ENCODE measurements around the gene METTL27.
"Not testable (repeated sequence)": the region's sequence is repeated elsewhere in the genome, so short reads cannot be mapped to it uniquely, and the experiment has no call there.

The METTL27 gene, protein sequence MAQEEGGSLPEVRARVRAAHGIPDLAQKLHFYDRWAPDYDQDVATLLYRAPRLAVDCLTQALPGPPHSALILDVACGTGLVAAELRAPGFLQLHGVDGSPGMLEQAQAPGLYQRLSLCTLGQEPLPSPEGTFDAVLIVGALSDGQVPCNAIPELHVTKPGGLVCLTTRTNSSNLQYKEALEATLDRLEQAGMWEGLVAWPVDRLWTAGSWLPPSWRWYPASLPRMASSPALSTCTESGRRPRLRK

DNA sequence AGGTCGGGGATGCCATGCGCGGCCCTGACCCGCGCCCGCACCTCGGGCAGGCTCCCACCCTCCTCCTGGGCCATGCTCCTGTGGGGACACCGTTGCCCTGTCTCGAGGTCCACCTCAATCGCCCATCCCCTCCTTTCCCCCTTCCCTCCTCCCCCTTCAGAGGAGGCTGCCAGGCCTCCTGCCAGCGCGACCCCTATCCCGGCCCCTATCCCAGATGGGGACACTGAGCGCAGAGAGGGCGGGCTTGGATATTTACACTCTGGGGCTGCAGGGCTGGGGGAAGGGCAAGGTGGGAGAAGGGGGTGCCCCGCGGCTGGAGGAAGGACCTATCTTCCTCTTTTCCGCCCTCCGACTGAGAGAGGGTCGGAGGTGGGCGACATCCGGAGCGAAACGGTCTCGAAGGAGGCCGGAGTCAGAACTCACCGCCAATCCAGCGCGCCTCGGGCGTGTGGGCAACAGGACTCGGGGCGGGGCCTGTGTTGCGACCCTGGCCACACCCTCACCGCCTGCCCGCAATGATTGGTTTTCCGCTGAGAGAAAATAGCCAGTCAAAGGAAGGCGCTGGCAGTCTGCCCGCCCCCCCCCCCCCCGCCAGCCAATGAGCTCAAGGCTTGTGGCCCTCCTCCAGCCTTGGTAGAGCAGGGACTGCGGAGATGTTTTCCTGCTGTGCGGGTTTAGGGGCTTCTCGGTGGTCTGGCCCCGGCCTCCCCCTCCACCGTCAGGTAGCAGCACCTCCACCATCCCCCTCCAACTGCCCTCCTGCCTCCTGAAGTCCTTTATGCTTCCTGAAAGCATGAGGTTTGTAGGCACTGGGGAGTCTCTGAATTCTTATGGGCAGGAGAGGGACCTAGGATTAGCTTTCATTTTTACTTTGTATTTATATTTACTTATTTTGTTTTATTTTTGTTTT lies at the start of gene METTL27:
Gene METTL27, minus strand, starts transcription at position 450 of the 910 bp plus-strand sequence. Its CDS starts 376 bp downstream, at position 74.
- DNase-seq: peak; percentile 19 to 80

DNA sequence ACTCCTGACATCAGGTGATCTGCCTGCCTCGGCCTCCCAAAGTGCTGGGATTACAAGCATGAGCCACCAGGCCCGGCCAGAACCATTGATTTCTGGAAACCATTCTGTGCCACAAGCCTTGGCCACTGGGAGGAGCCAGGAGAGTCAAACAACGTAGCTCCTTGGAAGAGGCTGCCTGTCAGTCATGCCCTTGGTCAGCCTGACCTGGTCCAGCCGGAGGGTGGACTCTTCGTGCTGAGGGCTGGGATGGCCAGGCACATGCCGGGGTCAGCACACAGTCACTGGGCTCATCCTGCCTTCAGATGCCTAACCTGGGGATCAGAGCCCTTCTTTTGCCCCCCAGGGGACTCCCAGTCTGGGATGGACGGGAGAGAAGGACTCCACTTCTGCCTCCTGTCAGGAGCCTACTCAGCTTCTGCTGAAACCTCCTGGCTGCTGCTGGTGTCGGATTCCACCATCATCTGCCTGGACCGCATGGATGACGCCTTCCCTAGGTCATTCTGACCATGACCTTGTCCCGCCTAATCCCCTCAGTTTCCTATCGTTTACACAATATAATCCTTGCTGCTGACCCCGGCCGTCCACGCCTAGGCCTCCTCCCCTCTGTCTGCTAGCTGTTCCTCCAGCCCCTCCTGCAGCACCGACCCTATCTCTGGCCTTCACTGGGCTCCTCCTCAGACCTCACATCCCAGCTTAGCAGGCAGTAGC lies 49.0 kb upstream of the METTL27 start:
- no peak for DNase-seq

DNA sequence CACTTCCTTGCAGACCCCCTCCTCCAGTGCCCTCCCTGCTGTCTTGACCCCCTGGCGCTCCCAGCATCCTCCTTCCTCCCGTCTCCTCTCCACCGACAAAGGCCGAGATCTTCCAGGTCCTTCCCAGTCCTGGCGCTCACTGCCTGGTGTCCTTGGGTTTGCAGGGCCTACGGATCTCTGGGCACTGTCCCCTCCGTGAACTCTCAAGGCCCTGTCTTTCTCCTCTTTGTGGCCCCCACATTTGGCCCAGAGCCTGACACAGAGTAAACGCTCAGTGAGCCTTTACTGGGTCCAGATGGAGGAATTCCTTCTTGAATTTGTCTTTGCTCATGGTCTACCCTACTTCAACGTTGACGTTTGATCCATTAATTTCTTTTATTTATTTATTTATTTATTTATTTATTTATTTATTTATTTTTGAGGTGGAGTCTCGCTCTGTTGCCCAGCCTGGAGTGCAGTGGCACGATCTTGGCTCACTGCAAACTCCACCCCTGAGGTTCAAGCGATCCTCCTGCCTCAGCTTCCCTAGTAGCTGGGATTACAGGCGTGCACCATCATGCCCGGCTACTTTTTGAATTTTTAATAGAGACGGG lies 48.3 kb upstream of the METTL27 start:
- no peak for DNase-seq

DNA sequence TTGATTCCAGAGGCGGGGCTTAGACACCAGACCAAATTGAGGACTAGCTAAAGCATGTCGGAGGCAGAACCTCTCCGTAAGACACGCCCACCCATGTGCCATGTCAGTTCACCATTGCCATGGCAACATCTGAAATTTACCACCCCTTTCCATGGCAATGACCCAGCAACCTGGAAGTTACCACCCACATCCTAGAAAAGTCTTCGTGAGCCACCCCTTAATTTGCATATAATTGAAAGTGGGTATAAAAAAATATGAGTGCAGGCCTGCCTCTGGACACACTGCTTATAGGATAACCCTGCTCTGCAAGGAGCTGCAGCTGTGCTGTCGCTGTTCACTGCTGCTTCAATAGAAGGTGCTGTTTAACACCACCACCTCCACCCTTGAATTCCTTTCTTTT lies 46.6 kb upstream of the METTL27 start:
- no peak for DNase-seq

DNA sequence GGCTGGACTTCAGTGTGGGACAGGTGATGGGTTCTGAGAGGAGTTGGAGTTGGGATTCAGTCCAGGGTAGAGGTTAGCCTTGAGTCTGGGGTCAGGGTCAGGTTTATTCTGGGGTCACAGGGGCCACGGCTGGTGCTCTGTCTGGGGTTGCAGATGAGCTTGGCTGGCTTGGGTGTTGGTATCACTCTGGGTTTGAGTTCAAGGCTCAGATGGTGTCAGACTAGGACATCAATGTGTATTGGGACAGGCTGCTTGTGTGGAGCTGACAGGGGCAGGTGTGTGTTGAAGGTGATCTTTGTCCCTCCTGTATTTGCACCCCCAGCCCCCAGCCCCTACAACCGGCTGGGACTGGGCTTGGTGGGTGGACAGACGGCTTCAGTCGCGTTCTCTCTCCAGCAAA lies 45.4 kb upstream of the METTL27 start:
- no peak for DNase-seq

DNA sequence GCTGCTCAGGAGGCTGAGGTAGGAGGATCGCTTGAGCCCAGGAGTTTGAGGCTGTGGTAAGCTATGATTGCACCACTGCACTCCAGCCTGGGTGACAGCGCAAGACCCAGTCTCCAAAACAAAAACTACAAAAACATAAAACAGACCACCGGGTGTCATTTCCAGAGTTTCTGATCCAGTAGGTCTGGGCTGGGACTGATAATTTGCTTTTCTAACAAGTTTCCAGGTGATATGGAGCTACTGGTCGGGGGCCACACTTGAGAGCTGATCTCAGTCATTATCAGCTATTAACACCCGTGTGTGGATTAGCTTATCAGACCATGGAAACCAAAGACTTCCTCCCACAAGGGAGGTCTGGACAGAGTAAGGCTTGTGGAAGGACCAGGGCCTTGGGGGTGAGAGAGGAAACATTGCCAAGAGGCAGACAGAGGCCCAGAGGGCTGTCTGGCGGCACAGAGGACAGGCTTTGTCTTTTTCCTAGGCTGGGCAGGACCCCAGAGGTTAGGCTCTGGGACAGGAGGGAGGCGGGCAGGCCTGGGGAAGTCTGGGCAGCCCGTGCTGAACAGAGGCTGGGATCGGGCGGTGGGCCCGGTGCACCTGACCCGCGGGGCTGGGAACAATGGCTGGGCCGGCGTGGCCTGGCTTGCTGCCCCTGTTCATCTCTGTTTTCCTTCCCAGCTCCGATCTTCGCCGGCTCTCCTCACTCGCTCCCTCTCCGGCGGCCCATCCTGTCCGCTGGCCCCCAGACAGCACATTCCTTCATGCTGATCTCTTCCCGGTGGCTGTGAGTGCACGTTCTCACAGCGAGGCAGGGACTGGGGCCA lies 43.9 kb upstream of the METTL27 start:
- DNase-seq: no peak

DNA sequence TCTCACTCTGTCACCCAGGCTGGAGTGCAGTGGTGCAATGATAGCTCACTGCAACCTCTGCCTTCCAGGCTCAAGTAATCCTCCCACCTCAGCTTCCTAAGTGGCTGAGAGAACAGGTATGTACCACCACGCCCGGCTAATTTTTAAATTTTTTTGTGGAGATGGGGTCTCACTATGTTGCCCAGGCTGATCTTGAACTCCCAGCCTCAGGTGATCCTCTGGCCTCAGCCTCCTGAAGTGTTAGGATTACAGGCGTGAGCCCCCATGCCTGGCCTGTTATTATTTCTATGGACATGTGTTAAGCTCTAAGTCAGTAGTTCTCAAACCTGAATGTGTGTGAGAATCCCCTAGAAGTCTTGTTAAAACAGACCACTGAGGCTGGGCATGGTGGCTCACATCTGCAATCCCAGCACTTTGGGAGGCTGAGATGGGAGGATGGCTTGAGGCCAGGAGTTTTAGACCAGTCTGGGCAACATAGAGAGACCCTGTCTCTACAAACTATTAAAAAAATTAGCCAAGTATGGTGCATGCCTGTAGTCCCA lies 43.2 kb upstream of the METTL27 start:
- DNase-seq: no peak

DNA sequence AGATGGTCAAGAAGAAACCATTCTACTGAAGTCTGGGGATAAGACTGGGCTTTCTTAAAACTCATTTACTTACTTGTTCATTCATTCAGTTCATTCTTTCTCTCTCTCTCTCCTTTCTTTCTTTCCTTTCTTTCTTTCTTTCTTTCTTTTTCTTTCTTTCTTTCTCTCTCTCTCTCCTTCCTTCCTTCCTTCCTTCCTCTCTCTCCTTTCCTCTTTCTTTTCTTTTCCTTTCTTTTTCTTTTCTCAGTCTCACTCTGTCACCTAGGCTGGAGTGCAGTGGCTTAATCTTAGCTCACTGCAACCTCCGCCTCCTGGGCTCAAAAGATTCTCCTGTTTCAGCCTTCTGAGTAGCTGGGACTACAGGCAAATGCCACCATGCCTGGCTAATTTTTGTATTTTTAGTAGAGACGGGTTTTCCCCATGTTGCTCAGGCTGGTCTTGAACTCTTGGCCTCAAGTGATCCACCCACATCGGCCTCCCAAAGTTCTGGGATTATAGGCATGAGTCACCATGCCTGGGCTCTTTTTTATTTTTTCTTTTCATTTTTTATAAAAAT lies 42.6 kb upstream of the METTL27 start:
- DNase-seq: not testable (repeated sequence)

DNA sequence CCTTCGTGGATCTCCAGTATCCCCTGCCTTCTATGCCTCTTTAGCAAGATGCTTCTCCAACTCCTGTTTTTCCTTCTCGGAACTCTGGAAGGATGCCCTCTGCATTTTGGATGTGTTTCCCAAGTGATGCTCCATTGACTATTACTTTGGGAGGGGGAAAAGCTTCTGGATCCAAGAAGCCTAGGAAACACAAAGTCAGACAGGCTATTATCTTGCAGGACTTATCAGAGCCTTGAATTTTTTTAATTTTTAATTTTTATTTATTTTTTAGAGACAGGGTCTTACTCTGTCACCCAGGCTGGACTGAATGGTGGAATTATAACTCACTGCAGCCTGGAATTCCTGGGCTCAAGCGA lies 39.7 kb upstream of the METTL27 start:
- no peak for DNase-seq

DNA sequence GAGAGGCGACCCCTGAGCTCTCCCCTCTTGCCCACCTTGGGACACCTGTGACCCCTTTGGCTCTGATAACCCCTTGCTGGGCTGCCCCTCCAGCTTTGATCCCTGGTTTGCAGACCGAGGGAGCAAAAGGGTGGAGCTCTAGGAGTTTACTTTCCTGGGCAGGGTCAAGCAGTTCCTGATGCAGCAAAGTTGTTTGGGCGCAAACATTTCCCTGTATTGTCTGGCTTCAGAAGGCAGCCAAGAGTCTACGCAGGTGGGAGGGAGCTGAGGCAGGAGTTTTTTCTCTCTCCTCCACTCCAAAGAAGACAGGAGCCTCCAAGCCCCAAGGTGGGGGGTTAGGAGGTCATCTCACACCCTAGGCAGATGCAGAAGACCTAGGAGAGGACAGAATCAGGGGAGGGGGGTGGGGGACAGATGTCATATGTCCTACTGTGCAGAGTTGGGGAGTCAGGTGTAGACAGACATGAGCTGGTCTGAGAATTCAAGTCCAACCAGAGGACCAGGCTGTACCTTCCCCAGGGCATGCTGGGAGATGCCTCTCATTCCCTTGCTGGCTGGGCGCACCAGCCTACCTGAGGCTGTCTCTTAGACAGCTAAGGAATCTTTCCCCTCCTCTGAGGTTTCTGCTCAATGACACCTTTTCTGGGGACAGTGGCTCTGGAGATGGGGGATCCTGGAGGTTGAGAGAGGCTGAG lies 39.2 kb upstream of the METTL27 start:
- DNase-seq: no peak

DNA sequence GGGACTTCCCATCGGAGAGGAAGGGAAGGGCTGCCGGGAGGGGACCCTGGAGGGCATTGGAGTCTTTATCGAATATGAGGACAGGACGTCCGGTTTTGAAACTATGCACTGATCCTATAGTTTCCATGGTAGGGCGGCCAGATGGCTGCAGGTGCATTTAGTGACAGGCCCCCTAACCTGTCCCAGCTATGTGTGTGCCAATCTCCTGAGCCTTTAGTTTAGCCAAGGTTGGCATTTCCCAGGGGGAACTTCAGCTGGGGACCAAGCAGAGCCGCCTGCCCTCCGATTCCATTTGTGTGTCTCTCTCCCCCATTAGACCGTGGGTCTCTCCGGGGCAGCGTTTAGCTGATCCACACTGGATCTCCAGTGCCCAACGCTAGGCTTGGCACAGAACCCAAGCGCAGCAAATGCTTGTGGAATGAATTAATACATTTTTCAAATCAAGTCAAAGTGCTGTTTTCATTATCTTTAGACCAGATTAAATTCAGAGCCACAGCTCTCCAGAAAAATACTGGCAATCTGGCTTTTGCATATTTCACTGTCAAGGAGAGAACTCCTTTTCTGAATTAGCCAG lies 38.5 kb upstream of the METTL27 start:
- DNase-seq: no peak

DNA sequence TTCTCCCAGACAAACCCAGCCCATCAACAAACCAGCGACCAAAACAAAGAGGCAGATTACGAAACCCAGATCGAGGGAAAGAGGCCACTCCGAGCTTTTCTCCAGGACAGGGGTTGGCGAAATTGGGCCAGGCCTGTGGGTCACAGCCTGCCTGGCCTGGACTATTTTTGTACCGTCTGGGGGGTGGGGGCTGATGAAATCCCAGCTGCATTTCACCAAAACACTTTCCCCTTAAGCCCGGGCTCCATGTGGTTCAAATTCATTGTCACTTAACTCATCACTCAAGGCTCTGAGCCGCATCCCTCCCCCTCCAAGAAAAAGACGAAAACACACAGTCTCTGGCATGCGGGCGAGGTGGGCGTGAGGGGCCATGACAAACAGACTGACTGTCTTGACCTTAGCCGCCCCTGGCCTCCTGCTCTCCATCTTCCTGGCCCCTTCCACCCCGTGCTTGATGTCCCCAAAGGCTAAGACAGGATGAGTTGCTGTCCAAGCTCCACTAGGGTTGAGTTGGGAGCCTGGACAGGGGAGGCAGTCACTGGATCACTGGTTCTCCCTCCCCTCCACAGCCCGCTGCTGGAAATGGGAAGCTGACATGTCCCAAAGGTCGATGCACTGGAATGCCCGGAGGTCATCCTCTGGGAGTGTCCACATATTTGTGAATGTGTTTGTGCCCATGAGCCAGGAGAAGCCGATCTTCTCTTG lies 37.8 kb upstream of the METTL27 start:
- no peak for DNase-seq

DNA sequence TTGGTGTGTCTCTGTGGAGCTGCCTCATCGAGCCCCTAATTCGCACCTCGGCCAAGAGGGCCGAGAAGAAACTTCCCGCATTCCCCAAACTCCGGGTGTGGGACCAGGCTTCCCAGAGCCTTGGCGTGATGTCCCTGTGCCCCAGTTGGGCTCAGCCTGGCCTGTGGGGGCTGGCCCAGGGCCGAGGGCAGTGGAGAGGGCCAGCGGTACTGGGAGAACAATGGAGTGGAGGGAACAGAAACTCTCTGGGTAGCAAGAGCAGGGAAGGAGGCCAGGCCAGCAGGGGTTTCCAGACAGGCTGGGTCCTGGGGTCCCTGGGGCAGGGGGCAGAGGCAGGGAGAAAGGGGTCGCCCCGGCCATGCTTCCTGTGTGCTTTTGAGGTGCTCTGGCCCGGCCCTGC lies 34.7 kb upstream of the METTL27 start:
- no peak for DNase-seq

DNA sequence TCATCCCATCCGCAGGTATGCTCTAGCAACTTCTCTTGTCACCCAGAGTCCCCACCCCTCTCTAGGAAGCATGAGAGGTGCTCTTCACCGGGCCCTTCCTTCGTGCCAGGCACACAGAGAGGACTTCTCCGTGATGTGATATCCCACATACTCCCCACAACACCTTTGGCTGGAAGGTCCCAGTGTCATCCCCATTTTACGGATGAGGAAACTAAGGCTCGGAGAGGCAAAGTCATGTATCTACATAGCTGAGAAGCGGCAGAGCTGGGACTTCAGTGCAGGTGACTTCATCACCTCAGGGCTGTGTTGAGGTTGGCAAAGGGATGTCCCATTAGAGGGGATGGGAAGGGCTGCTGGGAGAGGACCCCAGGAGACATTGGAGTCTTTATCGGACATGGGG lies 34.0 kb upstream of the METTL27 start:
- DNase-seq: no peak

DNA sequence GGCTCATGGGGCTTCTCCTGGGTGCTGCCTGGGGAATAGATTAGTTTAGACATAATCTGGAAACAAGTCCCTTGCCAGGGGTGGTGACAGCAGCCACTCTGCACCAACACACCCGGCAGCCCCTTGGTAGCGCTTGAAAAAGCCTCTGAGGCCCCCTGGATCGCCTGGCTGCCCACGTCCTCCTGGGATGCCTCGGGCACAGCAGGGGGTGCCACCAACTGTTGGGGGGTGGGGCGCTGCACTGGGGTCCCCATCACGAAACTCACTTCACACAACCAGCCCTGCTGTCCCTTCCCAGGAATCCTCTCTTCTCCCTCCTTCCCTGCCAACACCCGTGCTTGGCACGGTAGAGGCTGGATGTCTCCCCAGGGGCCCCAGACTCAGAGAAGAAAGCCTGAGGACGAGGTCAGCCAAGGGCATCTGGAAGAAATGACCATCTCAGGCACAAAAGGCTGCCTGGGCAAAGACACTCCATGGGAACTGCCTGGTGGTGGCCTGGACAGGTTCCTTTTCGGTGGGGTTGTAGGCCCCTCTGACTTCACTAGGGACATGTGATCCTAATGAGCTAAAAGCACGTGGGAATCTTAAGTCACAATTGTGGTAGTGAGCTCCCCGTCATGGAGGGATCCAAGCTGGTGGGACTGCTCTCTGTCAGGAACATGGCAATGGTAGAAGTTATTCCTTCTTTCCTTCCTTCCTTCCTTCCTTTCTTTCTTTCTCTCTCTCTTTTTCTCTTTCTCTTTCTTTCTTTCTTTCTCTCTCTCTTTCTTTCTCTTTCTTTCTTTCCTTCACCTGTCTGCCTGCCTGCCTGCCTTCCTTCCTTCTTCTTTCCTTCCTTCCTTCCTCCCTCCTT lies 30.0 kb upstream of the METTL27 start:
- no peak for DNase-seq

DNA sequence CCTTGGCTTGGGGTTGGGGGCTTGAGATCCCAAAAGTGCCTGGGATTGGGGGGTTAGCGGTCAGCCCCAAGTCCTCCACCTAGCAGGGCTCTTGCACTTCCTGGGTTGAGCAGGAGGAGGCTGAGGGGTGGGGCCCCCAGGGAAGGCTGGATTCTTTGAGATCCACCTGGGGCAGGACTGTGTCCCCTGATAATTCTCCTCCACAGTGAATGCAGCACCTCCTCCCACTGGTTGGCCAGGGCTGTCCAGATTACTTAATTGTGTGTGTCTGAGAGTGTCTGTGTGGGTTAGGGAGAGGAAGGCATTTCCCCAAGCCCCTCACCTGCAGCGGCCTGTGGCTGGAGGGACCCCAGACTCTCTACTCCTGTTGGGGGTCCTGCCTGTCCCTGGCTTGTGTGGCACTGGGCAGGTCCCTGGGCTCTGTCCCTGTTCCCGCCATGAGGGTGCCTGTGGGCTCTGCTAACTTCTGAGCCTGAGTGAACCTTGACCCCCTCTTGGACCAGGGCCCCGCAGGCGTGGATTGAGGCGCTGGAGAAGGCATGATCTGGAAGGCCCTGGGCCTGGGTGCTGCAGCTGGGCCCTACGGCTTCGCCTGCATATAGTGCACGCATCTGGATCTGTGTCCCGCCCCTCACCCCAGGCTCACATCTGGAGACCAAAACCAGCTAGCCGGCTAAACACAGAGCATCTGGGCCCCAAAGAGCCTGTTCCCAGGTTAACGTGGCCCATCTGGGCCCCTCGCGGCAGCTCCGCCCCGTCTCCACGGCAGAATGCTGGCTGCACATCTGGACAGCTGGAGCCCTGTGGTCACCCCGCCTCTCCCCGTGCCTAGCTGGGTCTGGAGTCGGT lies 29.1 kb upstream of the METTL27 start:
- DNase-seq: no peak

DNA sequence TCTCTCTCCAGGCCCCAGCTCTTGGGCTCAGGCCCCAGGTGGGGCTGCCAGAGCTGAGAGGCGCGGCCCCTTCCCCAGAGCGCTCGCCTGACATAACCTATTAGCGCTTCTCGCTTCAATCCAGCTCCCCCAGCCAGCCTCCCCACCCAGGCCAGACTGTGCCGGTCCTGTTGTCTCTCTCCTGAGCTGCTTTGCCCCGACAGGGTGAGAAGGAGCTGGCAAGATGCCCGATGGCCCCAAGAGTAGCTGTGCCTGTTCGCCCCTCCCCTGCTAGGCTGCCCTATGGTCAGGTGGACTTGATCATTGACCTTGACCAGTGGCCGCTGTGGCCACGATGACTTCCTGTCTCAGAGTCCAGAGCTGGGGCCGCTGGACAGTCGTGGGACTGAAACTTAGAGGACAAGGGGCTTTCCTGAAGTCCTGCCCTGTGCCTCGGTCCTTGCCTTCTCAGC lies 27.8 kb upstream of the METTL27 start:
- no peak for DNase-seq

All from NCI-H446 (cell line).